ENCODE data around the gene CDC42EP5.

- no peak for TF ChIP-seq REST (IDR thresholded peaks at IDR 0.05; ENCODE audit: insufficient read depth in 1 of 2, low read depth in 2 of 2, low read length in 2 of 2)
- TF ChIP-seq POLR2AphosphoS5 (IDR thresholded peaks at IDR 0.05; ENCODE audit: low read depth, low read length) = no peak
- no peak for TF ChIP-seq TAF1 (IDR thresholded peaks at IDR 0.05; ENCODE audit: borderline replicate concordance, insufficient read depth, low read length)
- TF ChIP-seq FOXP2 (optimal IDR thresholded peaks at IDR 0.05; ENCODE audit: borderline replicate concordance, extremely low read depth, extremely low read length, insufficient read depth) = no peak
- no peak for TF ChIP-seq SIN3A (IDR thresholded peaks at IDR 0.05; ENCODE audit: borderline replicate concordance, insufficient read depth, low read length)
These were observed 48.9 kb upstream of the CDC42EP5 start for GRCh38 chr19:54521860-54522513.
